OCI-M1 (cell line): ENCODE measurements around the gene PPP1R11.
"Not testable (repeated sequence)": the region's sequence is repeated elsewhere in the genome, so short reads cannot be mapped to it uniquely, and the experiment has no call there.

ENCODE experiments used
- DNase-seq: peaks from one replicate; lab custom pipeline; 2025; lab: John Stamatoyannopoulos, UW

PPP1R11 gene, protein sequence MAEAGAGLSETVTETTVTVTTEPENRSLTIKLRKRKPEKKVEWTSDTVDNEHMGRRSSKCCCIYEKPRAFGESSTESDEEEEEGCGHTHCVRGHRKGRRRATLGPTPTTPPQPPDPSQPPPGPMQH

DNA sequence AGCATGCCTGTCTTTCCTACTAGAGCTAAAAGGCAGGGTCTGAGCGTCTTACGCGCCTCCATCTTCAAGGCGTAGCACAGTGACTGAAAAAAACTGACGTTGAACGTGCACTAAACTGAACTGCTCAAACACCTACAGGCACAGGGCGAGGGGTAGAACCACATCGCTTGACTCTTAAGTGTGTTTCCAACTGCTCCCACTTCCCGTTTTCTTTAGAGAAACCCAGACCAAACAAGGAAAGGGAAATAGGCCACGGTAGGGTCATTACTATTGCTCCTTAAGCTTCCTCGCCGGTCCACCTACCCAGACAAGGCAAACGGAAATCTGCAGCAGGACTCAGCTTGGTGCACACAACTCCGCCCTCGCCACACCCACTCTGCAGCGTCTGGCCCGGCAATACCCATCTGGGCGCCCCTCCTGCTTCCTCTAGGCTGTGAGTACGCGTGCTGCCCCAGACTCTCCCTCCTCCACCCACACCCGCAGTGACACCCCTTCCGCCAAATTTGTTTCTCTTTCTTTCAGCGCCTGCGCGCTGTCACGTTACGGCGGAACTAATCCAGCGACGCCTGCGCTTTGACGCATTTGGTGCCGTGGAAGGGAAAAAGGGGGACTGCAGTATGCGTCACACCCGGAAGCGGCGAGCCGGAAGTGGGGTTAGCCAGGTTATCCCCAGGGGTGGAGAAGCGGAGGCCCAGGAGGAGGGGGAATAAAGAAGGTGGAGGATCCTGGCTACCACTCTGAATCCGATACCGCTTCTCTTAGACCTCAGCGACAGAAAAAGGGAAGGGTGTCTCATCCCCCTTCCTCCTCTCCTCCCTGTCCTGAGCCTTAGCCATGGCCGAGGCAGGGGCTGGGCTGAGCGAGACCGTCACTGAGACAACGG is at the start of gene PPP1R11:
Gene PPP1R11, plus strand, starts transcription at position 622 of the 883 bp plus-strand sequence. Its CDS starts 213 bp downstream, at position 835.
- peak; percentile 100 for DNase-seq

DNA sequence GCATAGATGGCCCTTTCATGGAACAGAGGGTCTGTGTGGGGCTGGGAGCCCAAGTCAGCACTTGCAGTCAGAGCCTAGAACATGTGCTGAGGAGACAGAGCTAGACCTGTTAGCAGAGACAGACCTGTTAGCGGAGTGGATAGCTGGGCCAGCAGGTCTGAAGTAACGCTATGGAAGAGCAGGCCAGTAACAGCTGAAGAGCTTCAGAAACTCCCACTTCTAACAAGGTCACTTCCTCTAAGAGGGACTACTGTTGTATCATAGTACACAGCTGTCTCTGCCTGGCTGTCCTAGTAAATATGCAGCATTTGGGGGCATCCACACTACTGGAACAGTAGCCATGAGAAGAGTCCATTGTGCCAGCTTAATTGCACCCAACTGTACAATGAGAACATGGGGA is 47.2 kb upstream of the PPP1R11 start:
- DNase-seq = no peak

DNA sequence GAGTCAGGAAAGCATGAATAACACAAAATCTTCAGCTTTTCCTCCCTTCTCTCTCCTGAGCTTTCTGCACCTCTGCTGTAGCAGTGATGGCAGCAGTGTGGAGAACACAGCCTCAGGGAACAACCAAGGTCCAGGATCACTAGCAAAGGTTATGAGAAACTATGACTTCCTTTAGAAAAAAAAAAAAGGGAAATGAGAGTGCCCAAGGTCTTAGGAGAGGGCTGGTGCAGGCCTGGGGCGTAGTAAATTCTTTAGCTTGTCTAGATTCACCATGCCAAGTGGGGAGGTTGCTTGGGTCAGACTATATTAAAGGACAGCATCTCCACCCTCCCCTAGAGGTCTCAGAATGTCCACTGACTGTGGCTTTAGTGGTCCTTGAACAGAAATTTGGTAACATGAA is 46.4 kb upstream of the PPP1R11 start:
- no peak for DNase-seq

DNA sequence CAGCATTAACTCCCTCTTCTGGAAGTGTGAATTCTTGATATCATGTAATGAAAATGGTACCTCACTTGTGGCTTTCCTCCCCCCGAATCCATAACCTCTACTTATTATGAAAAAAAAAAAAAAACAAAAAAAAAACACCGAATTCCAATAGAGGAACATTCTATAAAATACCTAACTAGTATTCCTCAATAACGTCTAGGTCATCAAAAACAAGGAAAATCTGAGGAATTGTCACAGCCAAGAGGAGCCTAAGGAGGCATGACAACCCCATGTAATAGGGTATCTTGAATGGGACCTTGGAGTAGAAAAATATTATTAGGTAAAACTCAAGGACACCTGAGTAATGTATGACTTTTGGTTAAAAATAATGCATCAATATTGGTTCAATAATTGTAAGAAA is 44.8 kb upstream of the PPP1R11 start:
- DNase-seq = no peak

DNA sequence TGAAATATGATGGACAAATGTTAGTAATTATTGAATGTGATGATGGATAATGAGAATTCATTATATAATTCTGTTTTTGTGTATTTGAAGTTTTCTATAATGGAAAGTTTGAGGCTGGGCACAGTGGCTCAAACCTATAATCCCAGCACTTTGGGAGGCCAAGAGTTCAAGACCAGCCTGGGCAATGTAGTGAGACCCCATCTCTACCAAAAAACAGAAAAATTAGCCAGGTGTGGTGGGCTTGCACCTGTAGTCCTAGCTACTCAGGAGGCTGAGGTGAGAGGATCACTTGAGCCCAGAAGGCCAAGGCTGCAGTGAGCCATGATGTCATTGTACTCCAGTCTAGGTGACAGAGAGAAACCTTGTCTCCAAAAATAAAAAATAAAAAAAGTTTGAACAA is 44.3 kb upstream of the PPP1R11 start:
- not testable (repeated sequence) for DNase-seq

DNA sequence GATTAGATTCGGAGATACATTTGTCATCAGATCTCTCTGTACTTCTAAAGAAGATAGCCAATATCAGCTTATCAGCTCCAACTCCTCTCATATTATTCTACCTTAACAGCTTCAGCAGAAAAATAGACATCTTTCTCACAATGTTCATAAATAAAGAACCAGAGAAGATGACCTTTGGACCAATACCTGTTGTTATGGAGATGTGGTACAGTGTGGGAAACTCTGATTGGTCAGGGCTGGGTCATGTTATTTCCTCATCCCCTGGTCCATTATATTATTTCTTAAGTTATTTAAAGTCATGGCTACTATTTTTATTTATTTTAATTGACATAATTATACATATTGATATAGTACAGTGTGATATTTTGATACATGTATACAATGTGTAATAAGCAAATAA is 41.8 kb upstream of the PPP1R11 start:
- no peak for DNase-seq

DNA sequence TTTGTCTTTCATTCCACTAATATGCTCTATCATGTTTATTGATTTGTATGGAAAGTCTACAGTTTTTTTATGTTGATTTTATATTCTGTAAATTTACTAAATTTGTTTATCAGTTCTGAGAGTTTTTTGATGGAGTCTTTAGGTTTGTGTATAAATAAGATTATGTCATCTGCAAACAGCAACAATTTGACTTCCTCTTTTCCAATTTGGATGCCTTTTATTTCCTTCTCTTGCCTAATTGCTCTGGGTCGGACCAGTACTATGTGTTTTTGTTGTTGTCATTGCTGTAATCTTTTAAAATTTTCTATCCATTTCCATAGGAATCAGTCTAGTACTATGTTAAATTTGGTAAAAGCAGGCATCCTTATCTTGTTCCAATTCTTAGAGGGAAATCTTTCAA is 37.4 kb upstream of the PPP1R11 start:
- DNase-seq = no peak

DNA sequence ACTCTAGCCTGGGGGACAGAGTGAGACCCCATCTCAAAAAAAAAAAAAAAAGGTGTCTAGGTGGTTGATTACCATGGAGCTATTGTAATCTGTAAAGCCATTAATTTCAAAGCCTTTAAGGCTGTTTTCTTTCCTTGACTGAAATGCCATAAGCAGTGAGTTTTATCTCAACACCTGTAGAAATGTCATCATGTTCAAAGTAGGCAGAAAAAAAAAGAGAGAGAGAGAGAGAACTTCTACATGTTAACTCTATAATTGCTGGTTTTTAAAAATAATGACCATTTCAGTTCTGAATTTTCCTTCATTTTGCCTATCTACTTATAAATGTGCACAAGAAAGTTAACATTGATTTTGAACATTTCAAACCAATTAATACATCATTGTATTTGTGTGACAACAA is 35.6 kb upstream of the PPP1R11 start:
- DNase-seq = no peak

DNA sequence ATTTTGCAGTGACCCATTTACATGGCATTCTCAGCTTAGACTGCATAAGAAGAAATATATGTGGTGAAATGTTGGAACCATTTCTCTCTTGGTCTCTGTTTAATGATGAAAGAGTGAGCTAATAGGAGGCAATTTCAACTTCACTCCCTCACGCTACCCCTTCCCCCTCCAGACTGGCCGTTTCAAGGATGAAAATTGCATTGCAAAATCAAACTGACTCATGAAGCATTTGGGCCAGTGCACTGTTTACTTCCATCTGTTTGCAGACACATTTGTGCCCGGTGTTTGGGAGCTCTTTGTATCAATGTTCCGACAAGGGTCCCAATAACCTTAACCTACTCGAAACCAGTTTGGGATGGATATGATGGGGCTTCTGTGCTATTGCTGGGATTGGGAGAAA is 33.6 kb upstream of the PPP1R11 start:
- DNase-seq = not testable (repeated sequence)

DNA sequence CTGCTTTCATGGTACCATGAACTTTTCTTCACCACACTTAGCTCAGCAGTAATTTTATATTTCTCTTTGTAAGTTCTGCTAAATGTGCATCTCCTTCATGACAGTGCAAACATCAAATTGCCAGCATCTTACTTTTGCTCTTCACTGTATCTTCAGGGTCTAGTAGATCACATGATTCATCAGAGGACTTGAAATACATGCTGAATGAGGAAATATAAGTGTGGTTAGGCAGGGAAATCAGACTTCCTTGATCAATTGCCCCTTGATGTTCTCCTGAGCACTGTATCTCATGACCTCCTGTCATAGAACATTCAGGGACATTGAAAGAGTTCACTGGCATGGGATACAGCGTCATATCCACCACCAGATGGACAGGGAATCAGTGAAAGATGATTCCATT is 31.2 kb upstream of the PPP1R11 start:
- DNase-seq = no peak

DNA sequence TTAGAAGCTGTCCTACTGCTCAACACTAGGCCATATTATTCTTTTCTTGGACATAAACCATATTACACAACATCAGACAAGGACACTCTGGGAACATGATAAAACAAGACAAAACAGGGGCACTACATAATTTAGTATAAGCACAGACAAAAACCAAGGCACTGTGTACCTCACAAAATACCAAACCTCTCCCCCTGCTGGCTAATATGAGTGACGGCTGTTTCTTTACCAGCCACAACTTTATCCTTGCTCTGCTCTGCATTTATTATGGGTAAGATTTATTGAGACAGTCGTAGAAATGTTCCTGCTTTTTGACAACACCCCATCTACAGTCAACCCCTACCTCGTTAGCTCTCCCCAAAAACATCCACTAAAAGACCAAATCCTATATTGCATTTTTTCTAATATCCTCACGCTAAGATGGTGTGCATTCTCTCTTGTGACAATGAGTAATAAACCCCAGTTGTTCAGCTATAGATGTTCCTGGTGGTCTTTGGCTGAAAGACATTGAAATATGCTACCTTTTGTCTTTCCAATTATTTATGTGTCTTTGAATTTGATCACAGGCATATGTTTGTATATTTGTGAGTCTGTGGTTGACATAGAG is 29.7 kb upstream of the PPP1R11 start:
- DNase-seq = peak; percentile 59

DNA sequence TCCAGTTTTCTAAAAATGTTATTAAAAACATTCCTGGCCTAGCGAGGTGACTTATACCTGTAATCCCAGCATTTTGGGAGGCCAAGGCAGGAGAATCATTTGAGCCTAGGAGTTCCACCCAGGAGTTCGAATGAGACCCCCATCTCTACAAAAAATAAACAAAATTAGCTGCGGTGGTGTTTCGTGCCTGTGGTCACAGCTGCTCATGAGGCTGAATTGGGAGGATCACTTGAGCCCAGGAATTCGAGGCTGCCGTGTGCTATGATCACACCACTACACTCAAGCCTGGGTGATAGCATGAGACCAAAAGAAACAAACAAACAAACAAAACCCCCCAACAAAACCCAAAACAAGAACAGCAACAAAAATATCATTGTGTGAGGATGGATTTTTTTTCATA is 25.8 kb upstream of the PPP1R11 start:
- DNase-seq = no peak

DNA sequence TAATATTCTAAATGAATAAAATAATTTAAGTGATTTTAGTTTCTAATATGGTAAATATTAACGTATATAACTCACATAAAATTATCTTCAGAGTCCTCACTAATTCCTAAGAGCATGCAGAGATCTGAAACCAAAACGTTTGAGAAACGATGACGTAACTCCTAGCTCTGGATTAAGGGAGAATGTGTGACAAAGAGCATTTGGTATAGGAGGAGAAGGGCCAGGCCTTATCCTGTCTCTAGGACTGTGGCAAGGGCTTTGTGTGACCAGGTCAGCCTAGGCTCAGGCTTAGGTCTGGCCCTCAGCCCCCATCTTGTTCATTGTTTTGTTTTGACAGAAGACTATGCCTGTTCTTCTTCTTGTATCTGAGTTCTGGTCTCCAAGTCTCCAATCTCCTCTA is 25.2 kb upstream of the PPP1R11 start:
- peak; percentile 18 for DNase-seq

DNA sequence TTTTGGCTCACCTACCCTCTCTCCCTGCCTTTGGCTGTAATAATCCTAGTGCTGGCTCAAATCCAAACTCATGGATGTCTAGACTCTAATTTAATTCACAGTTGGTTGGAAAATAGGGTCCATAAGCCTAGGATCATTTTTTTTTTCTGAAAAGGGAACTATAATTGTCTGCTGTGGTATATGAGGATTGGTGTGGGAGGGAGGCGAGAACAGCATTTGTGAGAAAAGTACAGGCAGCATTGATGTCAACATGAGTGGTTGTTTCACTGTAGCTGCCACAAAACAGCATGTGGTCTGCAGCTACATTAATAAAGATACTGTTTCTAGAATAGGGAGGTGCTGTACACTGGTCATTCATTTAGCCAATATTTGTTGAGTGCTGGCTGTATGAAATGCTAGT is 24.5 kb upstream of the PPP1R11 start:
- DNase-seq = peak; percentile 29

DNA sequence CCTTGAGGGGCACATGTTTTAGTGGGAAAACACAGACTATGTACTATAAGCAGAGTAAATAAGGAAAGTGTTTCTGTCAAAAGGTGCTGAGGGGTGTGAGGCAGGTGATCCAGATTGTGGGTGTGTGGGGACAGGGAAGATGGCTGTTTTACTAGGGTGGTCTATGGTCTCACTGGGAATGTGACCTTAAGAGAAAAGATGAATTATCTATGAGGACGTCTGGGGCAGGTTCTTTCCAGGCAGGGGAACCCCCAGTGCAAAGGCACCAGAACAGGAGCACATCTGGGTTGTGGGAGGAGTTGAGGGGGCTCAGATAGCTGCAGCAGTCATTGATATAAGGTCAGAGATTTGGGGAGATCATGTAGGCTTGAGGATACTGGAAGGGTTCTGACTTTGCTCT is 24.1 kb upstream of the PPP1R11 start:
- DNase-seq = no peak

DNA sequence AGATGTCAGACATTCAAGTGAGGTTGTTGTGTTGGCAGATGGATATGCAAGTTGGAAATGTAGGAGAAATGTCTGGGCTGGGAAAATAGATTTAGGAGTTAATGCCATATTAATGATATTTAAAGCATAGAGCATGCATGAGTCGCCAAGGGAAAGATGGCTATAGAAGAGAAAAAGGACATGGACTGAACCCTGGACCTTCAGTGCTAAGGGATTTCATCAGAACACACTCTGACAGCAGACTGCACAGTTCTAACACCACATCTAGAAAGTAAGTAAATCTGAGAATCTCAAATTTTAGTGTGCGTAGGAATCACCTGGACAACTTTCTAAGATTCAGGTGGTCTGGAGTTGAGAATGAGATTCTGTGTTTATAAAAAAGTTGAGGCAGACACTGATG is 23.3 kb upstream of the PPP1R11 start:
- DNase-seq = no peak

DNA sequence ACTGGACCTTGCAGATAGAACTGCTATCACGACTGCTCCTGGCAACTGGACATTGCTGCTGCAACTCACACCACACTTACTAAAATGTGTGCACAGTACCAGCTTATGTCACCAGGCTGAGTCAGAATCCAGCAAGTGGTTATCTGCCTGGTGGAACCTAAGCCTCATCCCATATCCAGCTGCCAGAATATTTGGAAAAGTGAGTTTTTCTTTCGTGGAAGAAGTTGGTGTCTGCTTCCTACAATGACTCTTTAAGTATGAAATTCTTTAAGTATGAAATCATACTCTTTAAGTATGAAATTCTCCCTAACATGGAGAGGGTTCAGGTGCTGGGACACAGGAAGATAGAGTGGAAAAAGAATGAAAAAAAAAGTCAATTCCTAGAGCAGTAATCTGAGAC is 22.4 kb upstream of the PPP1R11 start:
- peak; percentile 39 for DNase-seq

DNA sequence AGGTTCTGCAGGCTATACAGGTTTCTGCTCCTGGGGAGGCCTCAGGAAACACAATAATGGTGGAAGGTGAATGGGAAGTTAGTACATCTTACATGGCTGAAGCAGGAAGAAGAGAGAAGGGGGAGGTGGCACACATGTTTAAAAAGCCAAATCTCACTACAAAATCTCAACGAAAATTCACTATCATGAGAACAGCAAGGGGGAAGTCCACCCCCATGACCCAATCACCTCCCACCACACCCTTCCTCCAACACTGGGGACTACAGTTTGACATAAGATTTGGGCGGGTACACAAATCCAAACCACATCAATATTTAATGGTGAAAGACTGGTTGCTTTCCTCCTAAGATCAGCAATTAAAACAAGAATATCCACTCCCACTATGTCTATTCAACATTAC is 19.8 kb upstream of the PPP1R11 start:
- DNase-seq = peak; percentile 91

DNA sequence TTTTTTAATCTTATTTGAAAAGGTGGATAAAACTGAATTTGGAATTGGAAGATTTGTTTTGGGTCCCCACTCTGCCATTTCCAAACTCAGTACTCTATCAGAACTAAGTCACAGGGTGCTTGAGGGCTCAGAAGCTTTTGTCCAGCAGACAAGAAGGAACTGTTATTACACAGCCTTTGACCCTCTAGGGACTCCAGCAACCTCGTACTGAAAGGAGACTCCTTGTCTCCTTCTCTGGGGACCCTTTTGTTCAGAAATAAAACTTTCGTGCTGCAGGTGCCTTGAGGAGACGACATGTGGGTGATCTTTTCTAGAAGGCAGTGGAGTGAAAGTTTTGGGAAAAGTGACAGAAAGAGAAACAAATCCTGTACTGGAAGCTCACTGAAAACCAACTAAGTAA is 13.3 kb upstream of the PPP1R11 start:
- no peak for DNase-seq

DNA sequence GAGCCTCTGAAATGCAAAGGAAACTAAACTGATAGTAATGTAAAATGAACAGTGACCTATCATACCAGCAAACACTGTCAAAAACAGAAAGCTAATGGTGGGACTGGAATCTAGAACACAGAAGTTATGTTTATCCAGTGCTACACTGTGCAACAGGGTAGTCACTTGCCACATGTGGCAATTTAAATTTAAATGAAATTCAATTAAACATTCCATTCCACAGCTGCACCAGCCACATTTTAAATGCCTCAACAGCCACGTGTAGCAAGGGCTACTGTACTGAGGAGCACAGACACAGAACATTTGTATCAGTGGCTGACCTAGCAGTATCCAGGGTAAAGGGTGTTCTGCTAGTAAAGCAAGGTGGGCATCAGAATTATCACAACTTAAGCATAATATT is 11.5 kb upstream of the PPP1R11 start:
- DNase-seq = no peak

DNA sequence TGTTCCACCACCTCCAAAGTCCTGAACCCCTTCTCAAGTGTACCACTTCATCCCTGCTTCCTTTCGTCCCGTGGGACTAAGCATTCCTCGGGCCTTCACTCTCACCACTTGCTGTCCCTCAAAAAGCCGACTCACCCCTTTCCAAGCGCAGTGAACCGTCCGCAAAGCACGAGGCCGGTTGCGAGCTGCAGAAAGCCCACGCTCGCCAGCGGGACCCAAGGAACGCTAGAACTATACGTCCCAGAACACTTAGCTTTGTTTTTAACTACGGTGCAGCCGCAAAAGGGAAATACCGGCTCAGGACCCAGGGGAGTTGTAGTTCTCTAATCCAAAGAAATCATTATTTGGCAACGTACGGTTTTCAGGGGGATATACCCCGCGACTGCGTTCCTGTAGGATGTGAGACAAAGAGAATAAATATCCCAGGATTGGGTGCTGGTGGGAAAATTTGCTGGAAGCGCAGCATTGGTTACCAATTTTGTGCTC is 6.3 kb upstream of the PPP1R11 start:
- no peak for DNase-seq

DNA sequence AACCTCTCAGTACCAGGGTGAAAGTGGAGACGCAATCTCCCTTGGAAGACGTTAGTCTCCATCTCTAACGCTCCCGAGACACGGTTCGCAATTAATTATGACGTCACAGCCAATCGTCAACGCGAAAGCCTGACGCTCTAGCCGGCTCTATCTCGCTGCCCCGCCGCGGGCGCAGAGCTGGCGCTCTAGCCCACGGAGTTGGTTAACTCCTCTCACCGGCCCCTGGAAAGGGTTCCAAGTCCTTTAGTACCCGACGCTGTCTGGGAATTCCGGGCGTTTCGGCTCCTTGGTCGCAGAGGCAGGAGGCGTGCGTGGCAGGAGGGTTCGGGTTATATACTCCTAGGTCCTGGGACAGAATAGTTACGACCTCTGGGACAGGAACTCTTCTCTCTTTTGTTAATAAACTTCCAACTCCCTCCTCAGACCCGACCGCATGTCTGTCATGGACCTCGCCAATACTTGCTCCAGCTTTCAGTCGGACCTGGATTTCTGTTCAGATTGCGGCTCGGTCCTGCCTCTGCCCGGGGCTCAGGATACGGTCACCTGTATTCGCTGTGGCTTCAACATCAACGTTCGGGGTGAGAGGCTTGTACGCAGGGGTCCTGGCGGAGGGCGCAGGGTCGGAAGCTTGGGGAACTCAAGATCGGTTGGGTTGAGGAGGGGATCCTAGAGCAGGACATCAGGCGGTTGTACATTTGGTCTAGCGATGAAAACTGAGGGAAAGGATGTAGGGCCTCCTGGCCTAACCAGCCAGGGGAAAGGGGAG is 5.7 kb upstream of the PPP1R11 start, which contains the start of gene POLR1H:
Gene POLR1H, plus strand, starts transcription at position 174 of the 766 bp plus-strand sequence. Its CDS starts 260 bp downstream, at position 434.
- DNase-seq = peak; percentile 98
